GM13976 (cell line): ENCODE results near the gene GARIN5A.

Experiments used
- DNase-seq: peaks from one replicate; pipeline ENCODE4 v3.0.0; 2012; ENCODE audit warnings: low spot score
- CTCF ChIP-seq: IDR thresholded peaks from 2 replicates; pipeline ENCODE4 v1.5.1; 2012; ENCODE audit warnings: borderline replicate concordance, mild to moderate bottlenecking; ENCODE audit not compliant: insufficient read depth; ENCODE audit errors: extremely low read depth, missing control alignments, control extremely low read depth
- in situ Hi-C: fragments of 300-500 bp; cut with MboI; formaldehyde crosslinking; loops from one replicate; pipeline ENCODE4 v1.12.0; 2022; ENCODE audit warnings: low sequenced_read_pairs, mixed read lengths, inconsistent platforms; ENCODE audit not compliant: unreplicated experiment

Gene GARIN5A

GRCh38 chr19:50437862-50438449, 38.7 kb downstream of the GARIN5A start:
- in situ Hi-C loops = no loop called here

GRCh38 chr19:50435627-50436026, 41.0 kb downstream of the GARIN5A start:
- TF ChIP-seq CTCF = no peak
- in situ Hi-C loops = no loop called here
- no peak for DNase-seq

More at GRCh38 chr19:50437862-50438449, 38.7 kb downstream of the GARIN5A start:
- TF ChIP-seq CTCF = no peak
- DNase-seq = no peak

GRCh38 chr19:50435221-50435620, 41.4 kb downstream of the GARIN5A start:
- no peak for DNase-seq
- no peak for TF ChIP-seq CTCF
- in situ Hi-C loops = no loop called here

- TF ChIP-seq CTCF = no peak
- DNase-seq = no peak
- in situ Hi-C loops = no loop called here
Measured at GRCh38 chr19:50434525-50434924, 42.1 kb downstream of the GARIN5A start.

GRCh38 chr19:50433201-50434180, 43.2 kb downstream of the GARIN5A start:
- no peak for TF ChIP-seq CTCF
- in situ Hi-C loops = no loop called here
- no peak for DNase-seq

GRCh38 chr19:50432221-50433028, 44.2 kb downstream of the GARIN5A start, which contains the start of gene MYBPC2:
MYBPC2 (plus strand) TSS chr19:50432892; CDS start chr19:50432954, 62 bp downstream.
- TF ChIP-seq CTCF = no peak
- in situ Hi-C loops = no loop called here
- DNase-seq = peak; percentile 58
